HFF-Myc (cell line): ENCODE data around the gene PLXNA3.

ENCODE experiments used
- DNase-seq: peaks from one replicate; pipeline ENCODE4 v3.0.0-alpha.2; 2011; ENCODE audit warnings: low read depth; ENCODE audit errors: extremely low read depth
- H3K4me3 ChIP-seq: replicated peaks from 2 replicates; pipeline ENCODE4 v1.5.1; 2011; ENCODE audit warnings: low read depth, mild to moderate bottlenecking, control low read depth, low read length
- CTCF ChIP-seq: IDR thresholded peaks from 2 replicates; pipeline ENCODE4 v1.5.1; 2012; ENCODE audit warnings: mild to moderate bottlenecking, low read depth, low read length, control low read depth; ENCODE audit errors: missing control alignments

Gene PLXNA3

GRCh38 chrX:154516656-154517100 is 58.6 kb downstream of the PLXNA3 start:
- DNase-seq, result no peak
- peak overlapping the region; percentile 42 for H3K4me3 ChIP-seq

GRCh38 chrX:154517101-154517781 is 59.2 kb downstream of the PLXNA3 start:
- TF ChIP-seq CTCF, result no peak
- H3K4me3 ChIP-seq, result peak overlapping the region; percentile 42; the same call in 1 of the 2 replicates
- DNase-seq, result no peak

More at GRCh38 chrX:154516656-154517100, 58.6 kb downstream of the PLXNA3 start:
- TF ChIP-seq CTCF, result no peak

- no peak for DNase-seq
- no peak for TF ChIP-seq CTCF
- H3K4me3 ChIP-seq, result no peak overlapping the region
These were observed 61.3 kb downstream of the PLXNA3 start for GRCh38 chrX:154519389-154519788.

- H3K4me3 ChIP-seq, result no peak overlapping the region
- DNase-seq, result no peak
- TF ChIP-seq CTCF, result no peak
These were observed 67.8 kb downstream of the PLXNA3 start for GRCh38 chrX:154525606-154526490.

- TF ChIP-seq CTCF, result peak; percentile 53
- H3K4me3 ChIP-seq, result no peak overlapping the region
- no peak for DNase-seq
These were observed 69.0 kb downstream of the PLXNA3 start for GRCh38 chrX:154526901-154527675.
